HG02588 (cell line): ENCODE measurements around the gene NCOA7.
"Not testable (repeated sequence)": the region's sequence is repeated elsewhere in the genome, so short reads cannot be mapped to it uniquely, and the experiment has no call there.

Experiments used
- ATAC-seq: cut with Tn5 transposase; IDR thresholded peaks from one replicate; pipeline ENCODE4 v1.9.1; 2021; ENCODE audit warnings: mild to moderate bottlenecking, moderate library complexity; ENCODE audit not compliant: unreplicated experiment

Gene NCOA7

GRCh38 chr6:125753218-125753936 is 37.4 kb upstream of the NCOA7 start:
- ATAC-seq, result no peak

- ATAC-seq, result no peak
These were observed 36.9 kb upstream of the NCOA7 start for GRCh38 chr6:125753937-125754259.

GRCh38 chr6:125754566-125754965 is 36.2 kb upstream of the NCOA7 start:
- no peak for ATAC-seq

GRCh38 chr6:125759184-125759902 is 31.4 kb upstream of the NCOA7 start:
- ATAC-seq, result no peak

- ATAC-seq, result no peak
These were observed 30.8 kb upstream of the NCOA7 start for GRCh38 chr6:125759959-125760457.

DNA sequence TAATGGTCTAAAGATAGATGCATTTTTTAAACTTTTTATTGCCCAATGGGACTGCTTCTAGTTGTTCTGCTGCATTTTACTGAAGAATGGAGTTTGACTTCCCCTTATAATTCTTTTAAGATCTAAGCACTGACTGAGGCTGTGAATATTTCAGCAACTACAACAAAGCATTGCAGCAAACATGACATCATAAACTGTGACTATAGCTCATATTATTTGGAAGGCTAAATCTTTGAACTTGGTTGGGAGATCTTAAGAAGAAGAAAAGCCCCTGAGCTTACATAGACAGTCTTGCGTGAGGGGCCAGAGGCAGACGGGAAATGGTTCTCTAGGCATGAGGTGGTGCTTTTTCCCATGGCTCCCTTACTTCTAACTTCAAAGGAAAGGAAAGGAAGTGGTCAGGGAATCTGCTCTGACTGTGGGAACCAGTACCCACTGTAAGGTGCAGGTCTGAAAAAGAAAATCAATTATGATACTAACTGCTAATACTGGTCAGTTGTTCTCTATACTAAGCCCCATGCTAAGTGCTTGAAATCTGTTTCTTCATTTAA is 26.6 kb upstream of the NCOA7 start:
- no peak for ATAC-seq

- no peak for ATAC-seq
These were observed 24.8 kb upstream of the NCOA7 start for GRCh38 chr6:125765944-125766343.

- no peak for ATAC-seq
These were observed 24.1 kb upstream of the NCOA7 start for GRCh38 chr6:125766641-125767040.

- no peak for ATAC-seq
These were observed 21.5 kb upstream of the NCOA7 start for GRCh38 chr6:125769147-125769783.

DNA sequence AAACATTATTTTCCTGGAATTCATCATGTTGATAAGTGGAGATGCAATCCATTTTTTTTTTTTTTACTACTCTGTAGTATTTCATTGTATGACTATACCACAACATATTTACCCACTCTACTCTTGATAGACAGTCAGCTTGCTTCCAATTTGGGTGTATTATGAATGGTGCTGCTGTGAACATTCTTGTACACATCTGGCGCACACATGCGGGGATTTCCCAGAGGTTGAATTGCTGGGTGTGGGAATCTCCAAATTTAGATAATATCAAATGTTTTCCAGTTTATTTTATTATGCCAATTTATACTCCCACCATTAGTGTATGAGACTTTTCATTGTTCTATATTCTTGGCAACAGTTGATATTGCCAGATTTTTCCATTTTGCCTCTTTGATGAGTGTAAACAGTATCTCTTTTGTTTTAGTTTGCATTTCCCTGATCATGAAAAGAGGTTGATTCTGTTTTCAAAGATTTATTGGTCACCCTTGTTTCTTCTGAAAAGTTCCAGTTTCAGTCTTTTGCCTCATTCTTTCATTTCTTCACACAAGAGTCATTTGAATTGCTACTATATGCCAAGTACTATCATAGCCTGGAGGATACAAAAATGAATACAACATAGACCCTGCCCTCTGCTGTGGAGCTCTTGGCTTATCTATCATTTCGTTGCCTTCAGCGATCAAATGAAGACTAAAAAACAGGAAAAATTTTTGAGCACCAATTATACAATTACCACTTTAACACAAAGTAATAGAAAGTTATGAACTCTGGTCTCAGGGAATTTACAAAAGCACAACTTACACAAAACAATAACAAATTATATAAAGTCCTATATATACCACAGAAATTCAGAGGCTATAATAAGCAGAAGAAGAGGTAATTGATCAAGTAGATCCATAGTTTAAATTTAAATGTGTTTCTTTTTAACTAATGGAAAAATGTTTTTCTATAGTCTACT is 17.1 kb upstream of the NCOA7 start:
- ATAC-seq, result no peak

DNA sequence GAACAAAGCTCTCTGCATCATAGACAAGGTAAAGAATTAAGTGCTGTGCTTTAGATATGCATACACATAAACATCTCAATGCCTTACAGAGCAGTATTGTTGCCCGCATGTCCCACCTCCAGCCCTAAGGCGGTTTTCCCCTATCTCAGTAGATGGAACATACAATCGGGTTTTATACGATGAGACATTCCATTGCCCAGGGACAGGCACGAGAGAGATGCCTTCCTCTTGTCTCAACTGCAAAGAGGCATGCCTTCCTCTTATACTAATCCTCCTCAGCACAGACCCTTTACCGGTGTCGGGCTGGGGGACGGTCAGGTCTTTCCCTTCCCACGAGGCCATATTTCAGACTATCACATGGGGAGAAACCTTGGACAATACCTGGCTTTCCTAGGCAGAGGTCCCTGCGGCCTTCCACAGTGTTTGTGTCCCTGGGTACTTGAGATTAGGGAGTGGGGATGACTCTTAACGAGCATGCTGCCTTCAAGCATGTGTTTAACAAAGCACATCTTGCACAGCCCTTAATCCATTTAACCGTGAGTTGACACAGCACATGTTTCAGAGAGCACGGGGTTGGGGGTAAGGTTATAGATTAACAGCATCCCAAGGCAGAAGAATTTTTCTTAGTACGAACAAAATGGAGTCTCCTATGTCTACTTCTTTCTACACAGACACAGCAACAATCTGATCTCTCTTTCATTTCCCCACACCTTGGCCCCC is 14.5 kb upstream of the NCOA7 start:
- not testable (repeated sequence) for ATAC-seq

DNA sequence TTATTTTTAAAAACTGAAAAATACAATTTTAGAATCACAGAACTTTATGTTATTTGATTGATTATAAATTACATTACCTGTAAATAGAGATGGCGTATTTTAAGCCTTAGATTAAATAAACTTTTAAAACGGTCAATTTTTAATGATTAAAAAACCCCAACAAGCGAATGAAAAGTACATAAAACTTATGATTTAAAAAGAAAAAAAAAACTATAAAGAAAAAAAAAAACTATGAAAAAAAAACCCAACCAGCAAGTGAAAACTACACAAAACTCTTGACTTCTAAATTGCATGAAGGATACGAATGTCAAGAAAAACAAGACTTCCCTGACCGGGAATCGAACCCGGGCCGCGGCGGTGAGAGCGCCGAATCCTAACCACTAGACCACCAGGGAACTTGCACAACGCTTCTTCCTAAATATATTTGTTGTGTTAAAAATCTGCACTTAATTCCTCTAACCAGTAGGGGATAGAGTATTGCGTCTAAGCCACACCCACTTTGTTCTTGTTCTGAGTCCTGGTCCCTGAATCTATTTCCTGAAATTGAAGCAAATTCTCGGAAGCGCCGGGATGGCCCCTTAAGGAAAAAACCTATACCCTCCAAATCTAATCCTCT is 10.7 kb upstream of the NCOA7 start:
- ATAC-seq, result peak; percentile 85

DNA sequence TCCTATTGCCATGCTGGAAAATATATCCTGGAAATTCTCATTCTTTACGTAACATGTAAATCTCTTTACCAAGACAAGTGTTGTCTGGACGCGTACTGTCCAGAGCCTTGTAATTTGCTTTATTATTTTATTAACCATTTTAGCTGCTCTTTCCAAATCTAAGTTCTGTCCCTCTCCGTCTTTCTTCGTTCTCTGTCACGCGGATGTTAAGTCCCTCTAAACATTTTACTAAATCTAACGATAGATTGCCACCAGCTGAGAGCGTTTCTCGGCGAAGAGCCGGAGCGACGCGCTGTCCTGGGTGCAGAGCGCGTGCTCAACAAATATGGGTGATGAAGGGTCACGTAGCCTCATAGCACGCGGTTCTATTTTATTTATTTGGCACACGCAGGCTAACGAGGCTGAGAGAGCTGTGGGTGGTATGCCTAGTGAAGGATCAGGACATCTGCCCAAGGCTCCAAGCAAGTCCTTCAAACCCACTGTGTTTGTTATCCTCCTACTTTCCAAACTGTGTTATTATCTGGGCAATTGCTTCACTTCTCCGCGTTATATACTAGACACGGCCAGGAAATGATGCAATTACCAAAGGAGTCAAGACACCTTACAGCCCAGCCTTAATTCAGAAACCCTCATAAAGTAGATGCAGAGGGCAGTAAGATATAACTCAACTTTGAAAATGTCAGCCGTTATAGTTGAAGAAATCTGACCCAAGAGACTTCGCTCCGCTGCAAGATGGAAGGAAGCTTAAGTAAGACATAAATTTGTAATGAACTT is 10.0 kb upstream of the NCOA7 start:
- ATAC-seq, result peak; percentile 75

GRCh38 chr6:125781314-125781868 is 9.4 kb upstream of the NCOA7 start:
- peak; percentile 30 for ATAC-seq

GRCh38 chr6:125784365-125784764 is 6.4 kb upstream of the NCOA7 start:
- no peak for ATAC-seq

DNA sequence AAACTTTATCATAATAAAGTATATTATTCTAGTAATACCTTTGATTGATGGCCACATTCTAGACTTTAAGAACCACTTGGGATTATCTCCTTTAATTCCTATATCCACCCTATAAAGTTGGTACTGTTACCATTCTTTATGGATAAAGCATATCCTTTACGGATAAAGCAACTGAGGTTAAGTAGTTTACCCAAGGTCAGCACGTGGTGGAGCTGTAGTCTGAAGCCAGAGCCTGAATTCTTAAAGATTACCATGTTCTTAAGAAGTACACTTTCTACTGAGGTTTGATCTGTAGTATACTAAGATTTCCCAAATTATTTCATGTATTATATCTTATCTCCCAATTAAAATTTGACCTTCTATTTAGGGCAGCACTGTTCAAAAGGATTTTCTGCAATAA is 3.0 kb upstream of the NCOA7 start:
- ATAC-seq, result no peak

DNA sequence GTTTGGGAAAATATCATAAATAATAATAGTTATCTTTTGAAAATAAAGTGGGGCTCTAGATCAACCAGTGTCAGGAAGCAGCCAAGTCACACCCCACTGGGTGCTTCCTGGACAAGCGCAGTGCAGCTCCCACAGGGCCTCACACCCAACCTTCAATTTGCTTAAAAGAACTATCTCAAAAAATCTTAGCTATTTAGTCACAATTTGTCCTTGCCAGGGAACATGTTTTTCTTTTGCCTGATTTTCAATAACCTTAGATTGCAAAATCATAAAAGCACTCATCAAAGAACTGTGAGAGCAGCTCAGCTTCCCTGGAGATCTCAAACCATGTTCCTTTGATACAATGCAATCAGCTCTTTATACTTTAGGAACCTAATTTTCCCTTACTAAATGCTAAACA is 1.6 kb upstream of the NCOA7 start:
- no peak for ATAC-seq

- peak; percentile 26 for ATAC-seq
These were observed 993 bp upstream of the NCOA7 start for GRCh38 chr6:125789576-125790357.
